ENCODE results near the gene CD33. TPM values are rescaled to one million over a fixed set of nuclear protein-coding genes. Genes with fewer than 3 reads are reported as not detected.

CD33 gene
- total and polyA plus RNA-seq, 9 donors = 1.3 to 16.5 (median 2.7) TPM

DNA sequence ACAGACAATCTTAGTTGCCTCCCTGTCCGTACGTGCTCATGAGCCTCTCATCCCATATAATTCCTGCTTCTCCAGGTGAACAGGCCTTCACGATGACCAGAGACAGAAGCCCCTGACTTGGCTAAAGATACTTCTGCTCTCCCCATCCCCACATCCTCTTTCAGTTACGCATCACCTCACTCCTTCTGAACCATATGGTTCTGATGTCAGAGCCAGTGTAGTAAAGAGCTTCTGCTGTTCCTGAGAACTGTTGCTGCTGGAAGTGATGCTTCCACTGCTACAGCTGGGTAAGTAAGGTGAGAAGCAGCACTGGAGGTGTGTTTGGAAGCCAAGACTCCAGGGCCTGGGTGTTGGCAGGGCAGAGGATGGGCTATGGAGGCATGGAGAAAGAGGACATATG, 38.9 kb downstream of the CD33 start:
- intact Hi-C loops (cut with DNase I) = no loop called here
- WGBS, 3 donors = 70 to 75% (median 72%) methylated on average over 4 of the region's 4 CpGs
- Histone ChIP-seq H3K27me3 (no peaks in the 10 kb centered on the region), H3K4me3 (no peak overlapping the region), H3K27ac (no peak overlapping the region), H3K4me1 (ENCODE audit: insufficient read depth) (no peaks in the 10 kb centered on the region), H3K36me3 (no peaks in the 10 kb centered on the region), H3K9me3 (no peaks in the 10 kb centered on the region)
- DNase-seq = no peak
- no peak for TF ChIP-seq EP300 (IDR thresholded peaks at IDR 0.05)
- TF ChIP-seq CTCF (IDR thresholded peaks at IDR 0.05) = no peak
- TF ChIP-seq POLR2A (IDR thresholded peaks at IDR 0.05) = no peak

DNA sequence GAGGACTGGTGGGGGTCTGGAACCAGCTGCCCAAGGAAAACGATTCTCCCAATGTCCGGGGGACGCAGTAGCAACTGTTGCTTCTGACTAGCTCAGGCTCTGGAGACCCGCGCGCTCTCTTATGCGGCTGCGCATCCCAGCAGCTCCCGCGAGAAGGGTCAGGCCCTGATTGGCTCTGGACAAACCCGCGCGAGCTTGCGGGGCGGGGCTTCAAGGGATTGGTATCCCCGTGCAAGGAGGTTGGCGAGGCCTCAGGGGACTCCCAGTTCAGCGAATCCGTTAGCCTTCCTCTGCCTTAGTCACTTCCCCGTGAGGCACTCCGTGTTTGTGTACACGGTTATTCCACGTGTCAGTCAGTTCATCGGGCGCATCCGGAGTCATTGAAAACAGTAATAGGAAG, 46.2 kb downstream of the CD33 start:
- Histone ChIP-seq H3K27ac (no peak overlapping the region), H3K4me1 (ENCODE audit: insufficient read depth) (no peaks in the 10 kb centered on the region), H3K27me3 (no peaks in the 10 kb centered on the region), H3K36me3 (no peaks in the 10 kb centered on the region), H3K9me3 (no peaks in the 10 kb centered on the region), H3K4me3 (no peak overlapping the region)
- TF ChIP-seq EP300 (IDR thresholded peaks at IDR 0.05) (no peak), POLR2A (IDR thresholded peaks at IDR 0.05) (no peak), CTCF (IDR thresholded peaks at IDR 0.05) (no peak)
- 47 to 50% (median 49%) methylated on average over 26 of the region's 26 CpGs for WGBS, 3 donors
- DNase-seq = no peak
- intact Hi-C loops (cut with DNase I) = no loop called here

- intact Hi-C loops (cut with DNase I) = no loop called here
- DNase-seq = no peak
Observed at GRCh38 chr19:51272183-51272810, 47.4 kb downstream of the CD33 start.

DNA sequence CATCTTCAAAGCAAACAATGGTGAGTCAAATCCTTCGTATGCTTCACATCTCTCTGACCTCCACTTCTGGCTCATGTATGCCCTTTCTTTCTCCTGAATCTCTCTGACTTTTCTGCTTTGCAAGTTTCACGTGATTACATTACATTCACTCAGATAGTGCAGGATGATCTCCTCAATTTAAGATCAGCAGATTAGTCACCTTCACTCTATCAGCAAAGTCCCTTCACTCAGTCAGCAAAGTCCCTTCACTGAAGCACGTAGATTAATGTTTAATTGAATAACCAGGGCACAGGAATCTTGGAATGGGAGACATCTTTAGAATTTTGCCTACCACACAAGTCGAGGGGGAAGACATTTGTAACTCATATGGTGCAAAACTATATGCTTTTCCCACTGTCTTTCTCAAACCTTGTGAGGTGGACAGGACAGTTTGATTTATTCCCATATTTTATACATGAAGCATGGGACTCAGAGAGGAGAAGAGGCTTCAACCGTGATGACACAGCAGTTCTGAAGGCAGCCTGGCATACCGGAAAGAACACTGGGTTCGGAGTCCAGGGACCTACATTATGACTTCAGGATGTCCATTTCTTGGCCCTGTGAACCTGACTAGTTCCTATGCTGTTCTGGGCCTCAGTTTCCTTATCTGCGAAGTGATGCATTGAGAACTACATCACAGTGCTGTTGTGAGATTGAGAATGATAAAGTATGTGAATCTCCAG, 49.3 kb downstream of the CD33 start:
- Histone ChIP-seq H3K27ac (no peak overlapping the region), H3K9me3 (no peaks in the 10 kb centered on the region), H3K4me3 (no peak overlapping the region), H3K27me3 (no peaks in the 10 kb centered on the region), H3K4me1 (ENCODE audit: insufficient read depth) (no peaks in the 10 kb centered on the region), H3K36me3 (no peaks in the 10 kb centered on the region)
- WGBS, 3 donors = 77 to 80% (median 78%) methylated on average over 8 of the region's 8 CpGs
- DNase-seq = no peak
- no peak for TF ChIP-seq CTCF (IDR thresholded peaks at IDR 0.05)
- no peak for TF ChIP-seq POLR2A (IDR thresholded peaks at IDR 0.05)
- TF ChIP-seq EP300 (IDR thresholded peaks at IDR 0.05) = no peak
- intact Hi-C loops (cut with DNase I) = no loop called here

More at GRCh38 chr19:51272183-51272810, 47.4 kb downstream of the CD33 start:
- Histone ChIP-seq H3K36me3 (no peaks in the 10 kb centered on the region), H3K27ac (no peak overlapping the region), H3K4me3 (no peak overlapping the region), H3K27me3 (no peaks in the 10 kb centered on the region), H3K9me3 (no peaks in the 10 kb centered on the region), H3K4me1 (ENCODE audit: insufficient read depth) (no peaks in the 10 kb centered on the region)
- TF ChIP-seq EP300 (IDR thresholded peaks at IDR 0.05) = no peak
- TF ChIP-seq CTCF (IDR thresholded peaks at IDR 0.05) = no peak
- TF ChIP-seq POLR2A (IDR thresholded peaks at IDR 0.05) = no peak
- WGBS, 3 donors = 45 to 58% (median 55%) methylated on average over 6 of the region's 6 CpGs
